ENCODE results near the gene RSBN1L.

Gene RSBN1L

DNA sequence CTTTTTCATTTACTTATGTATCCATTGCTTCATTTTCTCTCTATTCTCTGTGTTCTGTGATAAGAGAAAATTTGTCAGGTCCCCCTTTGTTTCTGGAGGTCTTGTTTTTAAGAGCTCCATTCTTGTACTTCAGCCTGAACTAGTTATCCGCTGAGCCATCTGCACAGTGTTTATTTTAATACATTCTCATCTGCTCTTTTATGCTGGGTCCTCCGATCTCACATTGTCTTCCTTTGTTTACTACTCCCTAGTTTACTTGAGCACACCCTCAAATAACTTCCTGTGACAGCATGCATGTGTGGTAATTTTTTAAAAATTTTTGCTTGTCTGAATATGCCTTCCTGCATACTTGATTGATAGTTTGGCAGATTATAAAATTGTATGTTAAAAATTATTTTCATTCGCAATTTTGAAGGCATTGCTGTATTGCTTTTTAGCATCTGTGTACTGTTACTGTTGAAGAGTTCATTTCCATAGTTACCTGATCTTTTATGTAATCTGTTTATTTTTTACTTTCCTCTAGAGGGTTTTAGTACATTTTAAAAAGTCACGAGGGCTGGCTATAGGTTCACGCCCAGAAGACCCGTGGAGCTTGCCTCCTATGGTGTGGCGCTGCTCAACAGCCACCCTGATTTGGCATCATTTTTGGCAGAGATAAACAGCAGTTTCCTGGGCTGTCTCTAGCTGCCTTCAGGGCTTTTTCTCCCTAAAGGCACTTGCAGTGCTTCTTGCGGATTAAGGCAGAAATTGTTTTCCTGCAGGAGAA lies 31.9 kb downstream of the RSBN1L start:
- TF ChIP-seq, protein P1, sequence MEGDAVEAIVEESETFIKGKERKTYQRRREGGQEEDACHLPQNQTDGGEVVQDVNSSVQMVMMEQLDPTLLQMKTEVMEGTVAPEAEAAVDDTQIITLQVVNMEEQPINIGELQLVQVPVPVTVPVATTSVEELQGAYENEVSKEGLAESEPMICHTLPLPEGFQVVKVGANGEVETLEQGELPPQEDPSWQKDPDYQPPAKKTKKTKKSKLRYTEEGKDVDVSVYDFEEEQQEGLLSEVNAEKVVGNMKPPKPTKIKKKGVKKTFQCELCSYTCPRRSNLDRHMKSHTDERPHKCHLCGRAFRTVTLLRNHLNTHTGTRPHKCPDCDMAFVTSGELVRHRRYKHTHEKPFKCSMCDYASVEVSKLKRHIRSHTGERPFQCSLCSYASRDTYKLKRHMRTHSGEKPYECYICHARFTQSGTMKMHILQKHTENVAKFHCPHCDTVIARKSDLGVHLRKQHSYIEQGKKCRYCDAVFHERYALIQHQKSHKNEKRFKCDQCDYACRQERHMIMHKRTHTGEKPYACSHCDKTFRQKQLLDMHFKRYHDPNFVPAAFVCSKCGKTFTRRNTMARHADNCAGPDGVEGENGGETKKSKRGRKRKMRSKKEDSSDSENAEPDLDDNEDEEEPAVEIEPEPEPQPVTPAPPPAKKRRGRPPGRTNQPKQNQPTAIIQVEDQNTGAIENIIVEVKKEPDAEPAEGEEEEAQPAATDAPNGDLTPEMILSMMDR (IDR thresholded peaks at IDR 0.05) = no peak

DNA sequence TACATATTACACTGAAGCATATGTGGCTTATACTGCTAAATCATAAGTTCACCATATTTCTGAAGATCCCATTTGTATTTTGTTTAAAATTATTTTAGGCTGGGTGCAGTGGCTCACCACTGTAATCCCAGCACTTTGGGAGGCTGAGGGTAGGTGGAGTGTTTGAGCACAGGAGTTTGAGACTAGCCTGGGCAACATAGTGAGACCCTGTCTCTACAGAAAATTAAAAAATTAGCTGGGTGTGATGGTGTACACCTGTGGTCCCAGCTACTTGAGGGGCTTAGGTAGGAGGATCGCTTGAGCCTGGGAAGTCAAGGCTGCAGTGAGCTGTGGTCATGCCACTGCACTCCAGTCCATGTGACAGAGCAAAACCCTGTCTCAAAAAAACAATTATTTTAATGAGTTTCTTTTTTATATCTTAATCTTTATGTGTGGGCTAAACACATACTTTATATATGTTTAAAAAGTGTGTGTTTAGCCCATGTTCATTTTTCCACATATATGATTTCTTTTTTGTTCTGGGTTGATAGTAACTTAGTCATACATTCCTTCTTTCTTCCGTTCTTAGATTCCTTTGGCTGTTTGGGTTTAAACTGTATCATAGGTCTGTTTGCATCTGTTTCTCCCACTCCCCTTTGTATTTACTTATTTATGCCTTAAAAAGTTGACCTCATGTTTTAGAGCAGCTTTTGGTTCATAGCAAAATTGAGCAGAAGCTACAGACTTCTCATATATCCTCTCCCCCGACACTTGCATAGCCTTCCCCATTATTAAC lies 33.5 kb downstream of the RSBN1L start:
- TF ChIP-seq, protein P1 (IDR thresholded peaks at IDR 0.05) = no peak

DNA sequence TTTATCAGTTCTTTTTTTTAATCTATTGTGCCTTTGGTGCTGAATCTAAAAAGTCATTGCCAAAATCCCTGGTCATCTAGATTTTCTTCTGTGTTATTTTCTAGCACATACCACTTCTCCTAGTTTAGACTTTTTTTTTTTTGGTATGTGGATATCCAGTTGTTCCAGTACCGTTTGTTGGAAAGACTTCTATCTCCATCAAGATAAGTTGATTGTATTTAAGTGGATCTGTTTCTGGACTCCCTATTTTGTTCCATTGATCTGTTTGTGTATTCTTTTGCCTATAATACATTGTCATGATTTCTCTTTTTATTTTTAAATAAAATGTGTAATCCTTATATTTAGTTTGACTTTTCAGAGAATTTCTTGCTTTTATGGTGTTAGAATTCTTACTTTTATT lies 35.5 kb downstream of the RSBN1L start:
- TF ChIP-seq, protein P1 (IDR thresholded peaks at IDR 0.05) = no peak

DNA sequence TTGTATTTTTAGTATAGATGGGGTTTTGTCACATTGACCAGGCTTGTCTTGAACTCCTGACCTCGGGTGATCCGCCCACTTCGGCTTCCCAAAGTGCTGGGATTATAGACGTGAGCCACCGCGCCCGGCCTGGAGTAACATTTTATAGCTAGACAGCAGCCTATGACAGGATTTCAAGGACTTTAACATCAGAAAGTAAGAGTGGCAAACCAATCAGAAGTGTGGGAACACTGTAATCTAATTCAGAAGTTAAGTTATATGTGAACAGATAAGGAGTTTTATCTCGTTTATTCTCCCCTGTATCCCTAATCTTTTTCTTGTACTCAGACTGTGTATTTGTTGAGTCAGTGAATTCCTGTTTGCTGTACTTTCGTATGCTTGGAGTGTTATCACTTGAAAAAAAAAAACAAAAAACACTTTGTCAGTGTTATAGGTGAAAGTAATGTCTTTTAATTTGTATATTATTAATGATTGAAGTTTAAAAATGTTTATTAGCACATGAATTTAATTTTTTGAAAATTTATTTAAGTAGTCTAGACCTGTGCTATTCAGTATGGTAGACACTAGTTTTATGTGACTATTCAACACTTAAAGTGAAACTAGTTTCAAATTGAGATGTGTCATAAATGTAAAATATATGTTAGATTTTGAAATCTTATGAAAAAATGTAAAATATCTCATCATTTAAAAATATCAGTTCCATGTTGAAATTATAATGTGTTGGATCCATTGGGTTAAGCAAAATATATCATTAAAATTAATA lies 38.6 kb downstream of the RSBN1L start:
- TF ChIP-seq, protein P1 (IDR thresholded peaks at IDR 0.05) = no peak

DNA sequence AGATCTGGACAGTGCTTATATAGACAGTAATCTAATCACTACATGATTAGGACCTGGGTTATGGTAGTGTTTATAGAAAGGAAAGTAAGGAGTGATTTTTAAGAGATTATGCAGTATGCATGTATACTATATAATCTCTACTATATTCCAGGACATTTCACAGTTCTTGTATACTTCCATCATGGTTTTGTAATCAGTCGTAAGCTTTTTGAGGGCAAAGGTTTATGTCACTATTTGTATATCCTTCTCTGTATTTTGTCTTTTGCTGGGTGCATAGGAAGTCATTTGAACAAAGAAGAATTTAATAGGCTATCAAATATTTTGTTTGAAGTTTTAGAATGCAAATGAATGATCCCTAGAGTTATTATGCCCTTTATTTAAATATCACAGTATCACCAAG lies 39.2 kb downstream of the RSBN1L start:
- TF ChIP-seq, protein P1 (IDR thresholded peaks at IDR 0.05) = no peak

DNA sequence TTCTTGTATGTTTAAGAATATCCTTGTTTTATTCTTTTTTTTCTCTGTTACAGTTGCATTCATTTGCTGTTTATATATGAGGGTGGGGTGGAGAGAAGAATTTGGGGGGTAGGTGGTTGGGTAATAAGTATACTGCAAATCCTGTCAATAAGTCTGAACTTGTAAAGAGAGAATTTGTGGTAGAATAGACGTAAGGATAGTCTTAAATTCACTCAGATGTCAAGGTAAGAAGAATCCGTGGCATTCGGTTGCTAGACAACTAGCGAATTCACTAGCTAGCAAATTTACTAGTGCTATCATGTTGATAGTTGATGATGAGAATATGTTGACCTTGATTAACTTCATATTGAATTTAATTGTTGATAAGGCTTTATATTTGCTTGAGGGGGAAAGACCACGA lies 40.7 kb downstream of the RSBN1L start:
- TF ChIP-seq, protein P1 (IDR thresholded peaks at IDR 0.05) = no peak

DNA sequence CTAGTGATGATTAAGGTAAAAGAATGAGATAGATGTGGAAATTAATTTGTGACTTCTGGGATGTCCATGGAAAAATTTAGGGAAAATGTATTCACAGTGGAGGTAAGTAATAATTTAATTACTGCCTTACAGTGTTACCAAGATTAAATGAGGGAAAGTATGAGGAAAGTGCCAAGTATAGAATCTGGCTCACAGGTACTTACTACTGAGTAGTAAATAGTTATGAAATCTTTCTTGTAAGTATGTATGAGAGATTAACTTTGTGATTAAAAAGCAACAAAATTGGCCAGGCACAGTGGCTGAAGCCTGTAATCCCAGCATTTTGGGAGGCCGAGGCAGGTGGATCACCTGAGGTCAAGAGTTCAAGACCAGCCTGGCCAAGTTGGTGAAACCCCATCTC lies 42.1 kb downstream of the RSBN1L start:
- TF ChIP-seq, protein P1 (IDR thresholded peaks at IDR 0.05) = no peak
